ENCODE measurements around the gene S100A4.
"Not testable (repeated sequence)": the region's sequence is repeated elsewhere in the genome, so short reads cannot be mapped to it uniquely, and the experiment has no call there.

The S100A4 gene

DNA sequence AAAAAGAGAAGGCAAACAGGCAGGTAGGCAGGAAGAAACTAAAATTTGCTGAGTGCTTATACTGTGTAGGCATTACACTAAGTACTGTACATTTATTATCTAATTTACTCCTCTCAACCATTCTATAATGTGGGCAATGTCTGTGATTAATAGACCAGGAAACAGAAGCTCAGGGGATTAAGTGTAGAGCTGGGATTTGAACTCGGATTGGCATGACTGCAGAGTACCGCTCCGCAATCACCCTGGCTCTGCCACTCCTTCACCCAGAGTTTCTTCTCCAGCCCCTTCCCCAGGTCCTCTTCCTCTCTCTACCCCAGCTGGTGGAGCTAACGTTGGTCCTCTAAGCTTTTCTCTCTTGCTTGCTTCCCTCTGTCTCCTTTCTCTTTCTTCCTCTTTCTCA is 31.5 kb upstream of the S100A4 start:
- DNase-seq (ENCODE audit: extremely low spot score): no peak
- CTCF ChIA-PET: interaction anchor here (0.7 to 2.7 kb wide), 5 partner anchors 9 to 67 kb away, joined by 8 to 12 read pairs (median 9); partner anchors contain the start of gene S100A13
- POLR2A ChIA-PET: interaction anchor here (0.9 to 3.9 kb wide), 6 partner anchors 9 to 413 kb away, joined by 3 to 20 read pairs (median 5); partner anchors contain the start of genes CHTOP, RPS27 and S100A13
- TF ChIP-seq SP1 (IDR thresholded peaks at IDR 0.05) (no peak), TARDBP (IDR thresholded peaks at IDR 0.05) (no peak), ELF4 (IDR thresholded peaks at IDR 0.05) (no peak), FOXA1 (IDR thresholded peaks at IDR 0.05) (no peak), ARNT (IDR thresholded peaks at IDR 0.05) (no peak), CTBP1 (IDR thresholded peaks at IDR 0.05; ENCODE audit: borderline replicate concordance) (no peak), FOXK2 (IDR thresholded peaks at IDR 0.05) (no peak), NFRKB (IDR thresholded peaks at IDR 0.05) (no peak), SUZ12 (IDR thresholded peaks at IDR 0.05) (no peak), BHLHE40 (IDR thresholded peaks at IDR 0.05; ENCODE audit: borderline replicate concordance) (no peak), FOXM1 (IDR thresholded peaks at IDR 0.05; ENCODE audit: borderline replicate concordance) (no peak), PKNOX1 (IDR thresholded peaks at IDR 0.05) (no peak), LEF1 (IDR thresholded peaks at IDR 0.05; ENCODE audit: borderline replicate concordance) (no peak), ZNF384 (IDR thresholded peaks at IDR 0.05) (no peak), HDGF (IDR thresholded peaks at IDR 0.05; ENCODE audit: borderline replicate concordance) (no peak), L3MBTL2 (conservative IDR thresholded peaks at IDR 0.05) (no peak)

- POLR2A ChIA-PET: interaction anchor here (3.1 to 3.9 kb wide), 2 partner anchors 52 to 59 kb away, joined by 15 to 20 read pairs; partner anchors contain the start of genes CHTOP and S100A13
- DNase-seq (ENCODE audit: extremely low spot score): not testable (repeated sequence)
- CTCF ChIA-PET: interaction anchor here (2.6 kb wide), 1 partner anchor 65 kb away, joined by 8 read pairs; no protein-coding TSS in a partner anchor
Measured at GRCh38 chr1:153575497-153575896, 29.9 kb upstream of the S100A4 start.

GRCh38 chr1:153575081-153575491 is 29.5 kb upstream of the S100A4 start:
- POLR2A ChIA-PET; CTCF ChIA-PET; DNase-seq (ENCODE audit: extremely low spot score): not testable (repeated sequence)

DNA sequence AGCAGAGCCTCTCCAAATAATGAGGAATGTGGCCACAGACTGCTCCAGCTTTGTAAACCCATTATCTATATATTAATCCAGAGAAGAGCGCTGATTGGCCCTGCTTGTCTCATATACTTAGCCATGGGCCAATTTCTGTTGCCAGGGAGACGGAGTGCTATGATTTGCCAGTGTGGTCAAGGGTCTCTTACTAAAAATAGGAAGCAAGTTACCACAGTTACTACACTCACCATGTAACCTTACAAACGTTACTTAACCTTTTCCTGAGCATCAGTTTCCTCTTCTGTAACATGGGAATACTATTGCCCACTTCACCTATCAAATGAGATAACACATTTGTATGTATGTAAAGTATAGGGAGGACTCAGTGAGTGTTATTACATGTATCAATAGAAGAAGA is 27.7 kb upstream of the S100A4 start:
- DNase-seq (ENCODE audit: extremely low spot score): no peak
- TF ChIP-seq TARDBP (IDR thresholded peaks at IDR 0.05) (no peak), HDGF (IDR thresholded peaks at IDR 0.05; ENCODE audit: borderline replicate concordance) (no peak), ARNT (IDR thresholded peaks at IDR 0.05) (no peak), ELF4 (IDR thresholded peaks at IDR 0.05) (no peak), BHLHE40 (IDR thresholded peaks at IDR 0.05; ENCODE audit: borderline replicate concordance) (no peak)
- CTCF ChIA-PET: interaction anchor here (1.2 to 4.7 kb wide), 2 partner anchors 54 to 61 kb away, joined by 4 to 15 read pairs; partner anchors contain the start of genes CHTOP, S100A1 and S100A13
- POLR2A ChIA-PET: interaction anchor here (1.9 kb wide), 1 partner anchor 61 kb away, joined by 11 read pairs; the partner anchor contains the start of gene CHTOP

DNA sequence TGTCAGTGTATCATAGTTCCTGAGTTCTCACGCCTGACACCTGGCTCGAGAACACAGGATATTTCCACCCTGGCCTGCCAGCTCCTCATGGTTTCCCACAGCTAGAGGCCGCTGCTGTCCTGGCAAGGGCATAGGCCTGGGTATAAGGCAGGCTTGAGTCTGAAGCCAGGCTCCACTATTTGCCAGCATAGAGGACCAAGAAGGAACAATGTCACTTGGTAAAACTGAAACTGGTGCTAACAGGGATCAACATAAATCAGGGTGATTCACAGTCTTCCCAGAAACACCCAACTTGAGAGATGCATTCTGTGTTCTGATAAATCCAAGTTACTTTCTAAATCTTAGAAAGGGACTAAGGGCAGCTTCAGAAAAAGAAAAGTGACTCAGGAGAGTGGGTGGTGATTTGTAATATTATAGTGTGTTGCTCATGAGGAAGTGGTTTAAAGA is 27.0 kb upstream of the S100A4 start:
- ChIA-PET CTCF (interaction anchor here (0.6 to 5.8 kb wide), 8 partner anchors 20 to 63 kb away, joined by 3 to 60 read pairs (median 4); partner anchors contain the start of genes CHTOP, S100A1 and S100A13), POLR2A (interaction anchor here (1.1 to 1.9 kb wide), 3 partner anchors 55 to 61 kb away, joined by 4 to 13 read pairs (median 11); partner anchors contain the start of genes CHTOP and S100A13)
- DNase-seq (ENCODE audit: extremely low spot score): no peak
- TF ChIP-seq SUZ12 (IDR thresholded peaks at IDR 0.05): no peak
- no peak for TF ChIP-seq HDGF (IDR thresholded peaks at IDR 0.05; ENCODE audit: borderline replicate concordance)
- no peak for TF ChIP-seq ARNT (IDR thresholded peaks at IDR 0.05)
- TF ChIP-seq L3MBTL2 (conservative IDR thresholded peaks at IDR 0.05): no peak
- TF ChIP-seq CTBP1 (IDR thresholded peaks at IDR 0.05; ENCODE audit: borderline replicate concordance): no peak
- no peak for TF ChIP-seq FOXA1 (IDR thresholded peaks at IDR 0.05)
- no peak for TF ChIP-seq LEF1 (IDR thresholded peaks at IDR 0.05; ENCODE audit: borderline replicate concordance)
- TF ChIP-seq FOXM1 (IDR thresholded peaks at IDR 0.05; ENCODE audit: borderline replicate concordance): no peak
- no peak for TF ChIP-seq ELF4 (IDR thresholded peaks at IDR 0.05)
- TF ChIP-seq TARDBP (IDR thresholded peaks at IDR 0.05): no peak
- no peak for TF ChIP-seq BHLHE40 (IDR thresholded peaks at IDR 0.05; ENCODE audit: borderline replicate concordance)
- TF ChIP-seq PKNOX1 (IDR thresholded peaks at IDR 0.05): no peak
- no peak for TF ChIP-seq SP1 (IDR thresholded peaks at IDR 0.05)
- TF ChIP-seq FOXK2 (IDR thresholded peaks at IDR 0.05): no peak
- TF ChIP-seq ZNF384 (IDR thresholded peaks at IDR 0.05): no peak
- no peak for TF ChIP-seq NFRKB (IDR thresholded peaks at IDR 0.05)

DNA sequence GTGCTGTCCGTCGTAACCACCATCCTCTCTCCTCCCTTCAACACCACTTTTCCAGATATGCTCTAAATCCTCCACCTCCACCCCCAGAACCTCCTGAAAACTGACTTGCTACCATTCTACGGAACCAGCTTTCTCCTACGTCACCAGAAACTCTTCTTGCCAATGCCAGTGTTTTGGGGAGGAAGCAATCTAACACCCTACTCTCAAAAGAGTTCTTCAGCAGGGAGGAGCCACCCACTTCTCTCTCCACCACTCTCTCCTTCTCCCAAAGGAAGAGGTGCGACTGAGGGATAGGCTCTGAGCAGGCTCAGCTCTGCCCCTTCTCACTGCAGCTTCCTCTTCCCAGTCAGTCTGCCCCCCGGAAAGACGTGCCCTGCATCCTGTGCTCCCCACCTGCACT is 26.1 kb upstream of the S100A4 start:
- TF ChIP-seq L3MBTL2 (conservative IDR thresholded peaks at IDR 0.05) (no peak), FOXK2 (IDR thresholded peaks at IDR 0.05) (no peak), SP1 (IDR thresholded peaks at IDR 0.05) (no peak), SUZ12 (IDR thresholded peaks at IDR 0.05) (no peak), ARNT (IDR thresholded peaks at IDR 0.05) (no peak), LEF1 (IDR thresholded peaks at IDR 0.05; ENCODE audit: borderline replicate concordance) (no peak), ZNF384 (IDR thresholded peaks at IDR 0.05) (no peak), CTBP1 (IDR thresholded peaks at IDR 0.05; ENCODE audit: borderline replicate concordance) (no peak), TARDBP (IDR thresholded peaks at IDR 0.05) (no peak), ELF4 (IDR thresholded peaks at IDR 0.05) (no peak), BHLHE40 (IDR thresholded peaks at IDR 0.05; ENCODE audit: borderline replicate concordance) (no peak), PKNOX1 (IDR thresholded peaks at IDR 0.05) (no peak), FOXM1 (IDR thresholded peaks at IDR 0.05; ENCODE audit: borderline replicate concordance) (no peak), HDGF (IDR thresholded peaks at IDR 0.05; ENCODE audit: borderline replicate concordance) (no peak), FOXA1 (IDR thresholded peaks at IDR 0.05) (no peak), NFRKB (IDR thresholded peaks at IDR 0.05) (no peak)
- DNase-seq (ENCODE audit: extremely low spot score): no peak
- ChIA-PET POLR2A (interaction anchor here (1.1 to 1.9 kb wide), 3 partner anchors 55 to 62 kb away, joined by 4 to 13 read pairs (median 11); partner anchors contain the start of genes CHTOP and S100A13), CTCF (interaction anchor here (0.6 to 5.8 kb wide), 6 partner anchors 21 to 61 kb away, joined by 3 to 60 read pairs (median 6); partner anchors contain the start of genes S100A1 and S100A13)

Measured in HEK293T (cell line).